ENCODE results near the gene KCNK10.

The KCNK10 gene

DNA sequence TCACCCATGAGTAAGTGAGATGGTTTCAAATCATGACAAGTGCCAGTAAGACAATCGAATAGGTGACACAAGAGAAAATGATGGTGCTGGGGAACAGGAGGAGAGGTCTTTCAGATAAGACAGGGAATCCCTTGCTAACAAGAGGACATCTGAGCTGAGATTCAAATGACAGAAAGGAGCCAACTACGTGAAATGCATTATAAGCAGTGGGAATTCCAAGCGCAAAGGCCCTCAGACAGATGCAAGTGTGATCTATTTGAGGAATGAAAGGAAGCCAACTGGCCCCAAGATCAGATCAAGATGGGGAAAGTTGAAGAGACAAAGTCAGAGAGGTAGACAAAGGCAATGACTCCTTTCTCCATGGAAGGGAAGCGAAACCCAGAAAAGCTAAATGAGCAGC lies 4.7 kb downstream of the KCNK10 start:
- no peak for DNase-seq (ENCODE audit: low spot score)

DNA sequence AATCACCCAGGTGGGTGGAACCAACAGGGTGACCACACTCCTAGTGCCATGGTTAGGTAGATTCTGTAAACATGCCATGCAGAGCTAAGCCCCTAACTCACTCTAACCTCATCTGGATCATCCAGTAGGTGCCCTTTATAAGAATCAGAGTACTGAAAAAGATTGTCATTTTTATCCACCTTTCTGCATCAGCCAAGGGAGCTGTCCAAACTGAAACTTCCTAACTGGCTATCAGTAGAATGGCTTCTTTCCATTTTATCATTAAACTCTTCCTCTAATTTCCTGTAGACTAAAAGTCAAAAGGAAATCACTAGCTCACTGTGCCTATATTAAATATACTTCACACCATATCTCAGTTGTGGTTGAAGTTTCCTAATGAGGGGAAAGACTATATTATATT lies 6.5 kb downstream of the KCNK10 start:
- DNase-seq (ENCODE audit: low spot score), result no peak

DNA sequence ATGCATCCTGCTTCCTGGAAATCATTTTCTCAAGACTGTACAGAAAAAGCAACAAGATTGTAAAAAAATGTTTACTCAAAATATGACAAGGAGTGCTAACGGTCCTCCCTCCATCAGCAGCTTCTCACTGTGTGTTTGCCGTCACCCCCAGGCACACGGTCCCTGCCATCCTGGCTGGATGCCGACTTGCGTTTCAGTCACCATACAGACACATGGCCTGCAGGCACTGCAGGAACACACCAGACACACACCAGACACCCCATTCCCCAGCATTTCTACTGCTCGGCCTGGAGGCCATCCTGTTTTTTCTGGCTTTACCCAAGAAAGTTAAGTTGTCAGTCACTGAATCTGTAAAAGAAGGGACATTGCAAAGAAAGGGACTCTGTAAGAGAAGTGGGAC lies 10.8 kb downstream of the KCNK10 start:
- DNase-seq (ENCODE audit: low spot score), result no peak

DNA sequence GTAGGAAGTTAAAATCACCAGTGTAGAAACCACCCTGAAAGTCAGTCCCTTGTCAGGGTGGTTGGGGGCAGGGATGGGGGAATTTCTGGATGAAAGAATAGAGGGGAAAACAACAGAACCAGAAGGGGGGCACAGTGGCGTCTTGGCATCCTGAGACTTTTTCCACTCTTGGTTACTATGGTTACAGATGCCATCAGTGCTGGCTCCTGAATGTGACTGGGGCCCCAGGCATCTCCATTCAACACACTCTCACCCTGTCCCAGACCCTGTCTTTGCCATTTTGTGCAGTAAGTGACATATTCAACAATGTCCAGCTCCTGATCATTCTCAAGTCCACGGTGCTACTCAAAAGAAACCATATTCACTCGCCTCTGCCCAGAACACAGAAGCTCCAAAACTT lies 11.3 kb downstream of the KCNK10 start:
- DNase-seq (ENCODE audit: low spot score), result no peak

DNA sequence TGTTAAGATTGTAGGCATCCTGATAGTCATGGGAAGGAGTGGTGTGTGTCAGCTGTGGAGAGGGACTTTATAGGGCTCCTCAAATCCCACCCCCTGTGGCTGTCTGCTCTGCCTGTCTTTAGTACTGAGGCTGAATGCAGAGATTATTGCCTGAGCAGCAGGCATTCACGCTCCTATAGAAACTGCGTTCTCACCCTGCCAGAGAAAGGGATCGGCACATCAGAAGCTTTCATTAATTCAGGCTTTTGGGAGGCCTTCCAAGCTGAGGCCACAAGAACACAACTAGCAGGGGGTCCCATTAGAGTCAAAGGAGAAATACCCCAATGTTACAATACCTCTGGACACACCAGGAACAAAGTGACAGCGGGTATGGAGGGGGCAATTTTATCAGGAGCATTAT lies 12.6 kb downstream of the KCNK10 start:
- DNase-seq (ENCODE audit: low spot score), result no peak

DNA sequence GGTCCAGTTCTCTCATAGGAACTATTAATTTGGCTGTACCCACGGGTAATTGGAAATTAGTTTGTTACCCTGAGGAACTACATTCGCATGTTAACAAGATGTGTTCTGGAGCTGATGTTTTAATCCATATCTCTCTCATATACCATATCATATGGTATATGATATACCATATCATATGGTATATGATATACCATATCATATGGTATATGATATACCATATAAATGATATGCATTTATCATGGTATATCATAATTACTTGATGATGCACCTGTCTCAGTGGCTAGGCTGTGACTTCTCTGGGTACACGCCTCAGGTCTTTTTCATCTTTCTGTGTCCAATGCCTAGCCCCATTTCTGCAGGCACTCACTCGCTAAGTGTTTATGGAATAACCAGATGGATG lies 13.0 kb downstream of the KCNK10 start:
- DNase-seq (ENCODE audit: low spot score), result no peak

DNA sequence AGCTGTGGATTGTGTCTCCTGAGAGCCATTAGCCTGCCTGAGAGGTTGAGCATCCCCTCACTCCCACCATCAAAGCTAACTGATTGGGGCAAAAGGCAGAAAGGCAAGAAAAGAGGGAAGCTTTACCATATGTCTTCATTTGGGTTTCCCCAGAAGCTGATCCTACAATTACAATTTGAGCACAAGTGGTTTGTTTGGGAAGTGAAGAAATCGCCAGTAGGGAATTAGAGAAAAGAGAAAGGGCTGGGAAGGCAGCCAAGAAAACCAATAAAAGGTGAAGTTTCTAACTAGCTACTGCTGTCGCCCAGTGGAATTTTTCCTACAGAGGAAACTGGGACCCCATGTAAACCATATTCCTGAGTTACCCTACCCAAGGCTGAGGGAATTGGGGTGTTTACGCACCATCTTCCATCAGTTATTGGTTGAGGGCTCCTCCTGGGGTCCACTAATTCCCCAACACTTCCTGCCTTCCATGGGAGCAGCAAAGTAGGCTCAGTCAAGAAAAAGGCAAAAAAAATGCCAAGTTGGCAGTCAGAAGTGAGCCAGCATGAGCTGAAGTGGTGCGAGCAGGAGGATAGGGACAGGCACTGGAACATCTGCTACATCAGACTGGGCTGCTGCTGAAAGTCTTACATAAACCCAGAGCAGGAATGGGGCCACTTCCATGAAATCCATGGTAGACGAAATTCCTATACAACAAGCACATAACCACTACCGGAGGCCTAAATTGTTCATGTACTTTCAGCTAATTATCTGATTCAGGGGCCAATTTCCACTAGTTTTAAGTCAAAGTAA lies 17.3 kb downstream of the KCNK10 start:
- DNase-seq (ENCODE audit: low spot score), result no peak

DNA sequence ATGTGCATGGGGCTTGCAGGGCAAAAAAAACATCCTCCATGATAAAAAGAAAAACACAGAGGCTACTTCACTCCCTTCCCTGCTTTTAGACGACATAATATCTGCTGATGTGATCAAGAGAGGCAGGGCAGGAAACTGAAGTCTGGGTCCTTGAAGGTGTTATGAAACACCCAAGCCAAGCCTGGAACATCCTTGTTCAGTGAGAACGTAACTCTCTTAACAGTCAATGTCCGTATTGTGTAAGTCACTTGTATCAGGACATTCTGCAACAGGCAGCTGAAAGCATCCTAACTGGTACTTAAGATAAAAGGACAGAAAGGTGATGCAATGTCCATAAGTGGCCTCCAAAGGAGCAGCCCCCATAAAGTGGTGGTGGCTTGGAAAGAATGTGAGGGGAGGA lies 20.0 kb downstream of the KCNK10 start:
- DNase-seq (ENCODE audit: low spot score), result no peak

DNA sequence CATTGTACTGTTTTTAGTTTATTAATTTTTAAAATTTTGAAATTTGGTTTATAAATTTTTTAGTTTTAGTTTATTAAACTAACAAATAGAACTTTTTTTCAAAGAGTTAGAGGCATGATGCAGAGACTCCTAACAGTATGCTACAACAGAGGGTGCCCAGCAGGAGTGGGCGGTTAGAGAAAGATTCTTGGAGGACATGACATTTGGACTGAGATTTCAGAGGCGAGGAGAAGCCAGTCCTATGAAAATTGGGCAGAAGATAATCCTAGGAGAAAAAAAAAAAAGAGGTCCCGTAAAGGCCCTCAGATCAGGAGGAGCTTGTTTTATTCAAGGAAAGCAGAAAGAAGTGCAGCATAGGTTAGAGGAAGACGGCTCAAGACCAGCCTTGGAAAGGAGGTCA lies 21.7 kb downstream of the KCNK10 start:
- DNase-seq (ENCODE audit: low spot score), result no peak

DNA sequence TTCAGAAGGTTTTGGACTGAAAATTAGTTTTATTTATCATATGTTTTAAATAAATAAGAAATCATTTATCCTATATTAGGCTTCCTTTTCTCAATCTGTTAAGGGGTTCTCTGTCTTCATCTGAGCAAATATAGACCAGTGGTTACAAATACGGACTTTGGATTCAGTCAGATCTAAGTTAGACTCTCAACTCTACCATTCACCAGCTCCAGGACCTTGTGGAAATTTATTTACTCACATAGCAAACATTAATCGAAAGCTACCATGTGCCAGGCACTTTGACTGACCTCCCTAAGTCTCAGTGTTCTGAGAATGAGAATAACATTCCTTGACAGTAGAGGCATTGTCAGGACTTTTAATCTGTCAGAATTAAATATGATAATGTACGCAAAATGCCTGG lies 22.3 kb downstream of the KCNK10 start:
- DNase-seq (ENCODE audit: low spot score), result no peak

DNA sequence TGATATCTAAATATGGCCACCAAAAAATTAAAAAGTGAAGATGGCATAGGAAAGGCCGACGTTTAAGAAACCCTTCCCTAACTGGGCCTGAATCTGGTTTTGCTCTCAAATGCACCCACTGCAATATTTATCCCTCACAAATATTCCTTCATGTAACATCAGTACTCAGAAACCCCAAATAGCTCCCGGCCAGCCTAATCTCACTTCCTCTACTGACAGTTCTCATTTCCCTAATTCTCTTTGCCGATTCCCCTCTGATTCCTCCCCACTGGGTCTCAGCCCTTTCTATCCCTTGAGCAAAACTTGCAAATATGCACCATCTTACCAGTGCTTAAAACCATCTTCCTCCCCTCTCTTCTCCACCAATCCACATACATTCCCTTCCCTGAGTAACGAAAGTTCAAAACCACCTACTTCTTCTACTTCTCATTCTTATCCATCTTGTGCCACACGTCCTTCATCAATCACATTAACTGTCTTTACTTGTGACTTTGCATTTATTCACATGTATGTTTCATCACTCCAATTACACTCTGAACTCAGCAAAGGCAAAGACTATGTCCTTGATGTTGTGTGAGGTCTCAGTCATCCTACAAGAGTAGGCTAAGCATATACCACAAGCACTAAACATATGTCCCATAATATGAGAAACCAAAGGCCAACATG lies 23.1 kb downstream of the KCNK10 start:
- no peak for DNase-seq (ENCODE audit: low spot score)

DNA sequence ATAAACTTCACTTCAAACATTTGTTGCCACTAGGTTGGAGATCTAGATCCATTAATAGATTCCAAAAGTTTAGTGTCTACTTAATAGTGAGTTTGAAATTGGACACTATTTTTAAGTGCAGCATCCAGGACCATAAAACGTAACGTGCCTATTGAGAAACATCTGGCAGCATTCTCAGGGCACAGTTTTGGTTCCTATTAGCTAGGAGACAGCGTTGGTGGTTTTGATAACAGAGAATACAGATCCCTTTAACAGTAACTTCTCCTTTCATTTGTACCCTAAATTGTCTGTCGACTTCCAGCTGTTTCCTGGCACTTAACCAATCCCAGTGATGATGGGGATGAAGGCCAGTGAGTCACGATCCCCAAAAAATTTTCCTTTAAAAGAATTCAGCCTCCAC lies 25.8 kb downstream of the KCNK10 start:
- DNase-seq (ENCODE audit: low spot score), result no peak

DNA sequence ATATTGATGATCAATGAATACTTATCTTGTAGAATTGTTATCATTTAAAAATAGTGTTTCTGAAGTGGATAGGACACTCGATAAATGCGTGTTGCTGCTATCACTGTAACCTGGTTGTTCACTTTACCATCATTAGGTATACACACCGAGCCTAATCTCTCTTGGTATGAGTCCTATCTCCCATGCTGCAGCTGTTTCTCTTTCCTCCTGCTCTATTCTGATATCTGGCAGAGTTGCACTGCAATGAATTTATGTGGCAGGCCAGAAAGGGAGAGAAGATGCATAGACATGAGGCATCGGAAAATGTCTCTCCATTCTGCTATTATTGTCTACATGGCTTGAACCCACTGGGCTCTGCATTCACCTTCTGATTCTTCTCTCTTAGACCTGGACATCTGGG lies 26.7 kb downstream of the KCNK10 start:
- DNase-seq (ENCODE audit: low spot score), result no peak

DNA sequence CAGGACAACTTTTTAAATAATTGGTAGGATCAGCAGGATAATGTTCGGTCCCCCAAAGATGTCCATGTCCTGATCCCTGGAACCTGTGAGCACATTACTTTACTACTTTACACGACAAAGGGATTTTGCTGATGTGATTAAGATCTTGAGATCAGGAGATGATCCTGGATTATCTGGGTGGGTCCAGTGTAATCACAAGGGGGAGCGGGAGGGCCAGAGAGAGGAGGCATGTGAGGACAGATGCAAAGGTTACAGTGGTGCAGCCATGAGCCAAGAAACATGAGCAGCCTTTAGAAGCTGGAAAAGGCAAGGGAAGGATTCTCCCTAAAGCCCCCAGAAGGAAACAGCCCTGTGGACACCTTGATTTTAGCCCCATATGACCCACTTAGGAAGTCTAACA lies 33.1 kb downstream of the KCNK10 start:
- DNase-seq (ENCODE audit: low spot score), result no peak

DNA sequence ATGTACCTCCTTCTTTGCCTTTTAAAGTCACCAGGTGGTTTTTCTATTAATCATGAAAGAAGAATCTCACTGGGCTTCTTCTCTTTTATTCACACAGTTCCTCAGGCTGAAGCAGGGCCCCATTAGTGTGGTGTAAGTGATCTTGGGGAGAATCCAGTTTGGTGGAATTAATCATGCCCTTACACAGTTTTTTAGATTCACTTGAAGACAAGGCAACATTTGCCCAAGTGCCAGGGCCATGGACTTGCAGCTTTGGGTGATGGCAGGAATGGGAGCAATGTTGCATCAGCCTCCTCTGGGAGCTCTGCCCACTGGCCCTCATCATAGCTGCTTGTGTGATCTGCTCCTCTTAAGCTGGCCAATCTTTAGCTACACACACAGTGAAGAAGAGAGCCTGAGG lies 33.8 kb downstream of the KCNK10 start:
- DNase-seq (ENCODE audit: low spot score), result no peak

DNA sequence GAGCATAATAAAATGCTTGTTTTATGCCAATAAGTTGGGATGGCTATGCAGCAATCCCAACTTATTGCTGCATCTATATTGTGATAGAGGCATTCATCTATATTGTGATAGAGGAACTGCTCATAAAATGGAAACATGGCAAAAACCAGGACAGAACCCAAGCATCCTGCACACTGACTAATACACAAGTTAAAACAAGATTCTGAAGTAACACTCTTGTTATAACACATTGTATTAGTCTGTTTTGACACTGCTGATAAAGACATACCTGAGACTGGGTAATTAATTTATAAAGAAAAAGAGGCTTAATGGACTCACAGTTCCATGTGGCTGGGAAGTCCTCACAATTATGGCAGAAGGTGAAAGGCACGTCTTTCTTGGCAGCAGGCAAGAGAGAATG lies 36.8 kb downstream of the KCNK10 start:
- no peak for DNase-seq (ENCODE audit: low spot score)

DNA sequence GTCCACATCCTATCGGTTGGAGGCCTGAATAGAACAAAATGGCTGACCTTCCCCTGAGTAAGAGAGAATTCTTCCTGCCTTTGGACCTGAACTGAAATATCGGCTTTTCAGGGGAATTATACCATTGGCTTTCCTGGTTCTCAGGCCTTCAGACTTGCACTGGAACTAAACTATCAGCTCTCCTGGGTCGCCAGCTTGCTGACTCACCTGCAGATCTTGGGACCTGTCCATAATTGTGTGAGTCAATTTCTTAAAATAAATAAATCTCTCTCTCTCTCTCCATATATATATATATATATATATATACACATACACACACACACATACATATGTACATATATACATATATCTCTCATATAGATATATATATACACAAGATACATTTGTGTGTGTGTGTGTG lies 41.6 kb downstream of the KCNK10 start:
- no peak for DNase-seq (ENCODE audit: low spot score)

DNA sequence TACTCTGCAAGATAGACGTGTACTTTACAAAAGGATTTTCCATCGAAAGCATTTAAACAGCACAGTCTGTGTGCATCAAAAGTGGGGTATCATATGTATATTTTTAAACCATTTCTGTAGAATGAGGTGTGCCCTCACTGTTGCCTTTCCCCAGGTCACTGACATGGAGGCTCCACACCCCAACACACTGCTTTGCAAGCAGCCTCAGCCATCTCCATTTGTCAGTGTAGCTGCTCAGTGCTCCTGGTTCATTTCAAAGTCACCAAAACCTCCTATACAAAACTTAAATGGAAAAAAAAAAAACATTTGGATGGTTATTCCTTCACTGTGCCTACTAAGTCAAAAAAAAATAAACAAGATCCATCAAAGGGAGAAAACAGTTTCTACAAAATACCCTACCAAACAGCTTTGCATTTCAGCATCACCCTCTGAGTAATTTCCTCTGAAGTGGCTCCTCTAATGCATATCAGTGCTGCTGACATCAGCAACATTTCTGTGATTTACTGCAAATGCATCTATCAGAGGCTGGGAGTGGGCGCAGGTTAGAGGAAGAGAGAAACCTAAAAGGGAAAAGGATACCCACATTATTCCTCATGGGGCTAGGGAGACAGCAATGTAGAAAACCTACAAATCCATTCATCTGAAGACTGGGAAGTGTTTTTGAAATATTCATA lies 46.0 kb downstream of the KCNK10 start:
- DNase-seq (ENCODE audit: low spot score), result no peak

DNA sequence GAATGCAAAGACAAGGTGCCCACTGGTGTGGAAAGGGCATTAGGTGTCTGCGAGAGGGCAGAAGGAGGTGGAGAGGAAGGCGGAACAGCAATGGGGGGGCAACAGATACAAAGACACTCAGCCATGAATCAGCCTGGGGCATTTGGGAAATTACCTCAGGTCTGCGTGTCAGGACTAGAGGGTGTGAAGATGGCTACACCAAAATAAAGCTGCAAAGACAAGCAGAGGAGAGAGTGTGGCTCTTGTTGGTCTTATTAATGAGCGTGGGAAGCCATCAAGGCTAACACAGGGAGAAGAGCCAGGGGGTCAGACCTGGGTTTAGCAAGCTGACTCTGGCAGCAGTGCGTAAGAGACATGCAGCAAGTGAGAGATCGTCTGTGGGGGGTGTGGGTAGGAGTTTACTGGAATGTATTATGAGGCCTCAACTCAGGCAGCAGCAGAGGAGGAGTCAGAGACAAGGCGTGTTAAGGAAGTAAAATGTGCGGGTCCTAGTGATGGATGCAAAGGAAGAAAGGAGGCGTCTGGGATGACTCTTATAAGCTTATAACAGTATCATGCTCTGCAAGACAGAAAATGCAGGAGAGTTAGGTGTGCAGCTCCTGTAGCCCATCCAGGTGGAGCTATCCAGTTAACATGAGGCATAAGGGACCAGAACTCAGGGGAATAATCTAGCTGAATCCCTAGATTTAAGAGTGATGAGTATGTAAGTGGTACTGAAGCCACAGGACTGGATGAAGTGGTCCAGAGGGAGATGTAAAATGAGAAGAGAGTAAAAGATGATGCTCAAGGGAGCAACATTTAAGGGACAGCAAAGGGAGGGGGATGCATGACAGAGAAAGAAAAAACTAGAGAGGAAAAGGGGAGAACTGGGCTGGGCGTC lies 50.4 kb downstream of the KCNK10 start:
- no peak for DNase-seq (ENCODE audit: low spot score)

DNA sequence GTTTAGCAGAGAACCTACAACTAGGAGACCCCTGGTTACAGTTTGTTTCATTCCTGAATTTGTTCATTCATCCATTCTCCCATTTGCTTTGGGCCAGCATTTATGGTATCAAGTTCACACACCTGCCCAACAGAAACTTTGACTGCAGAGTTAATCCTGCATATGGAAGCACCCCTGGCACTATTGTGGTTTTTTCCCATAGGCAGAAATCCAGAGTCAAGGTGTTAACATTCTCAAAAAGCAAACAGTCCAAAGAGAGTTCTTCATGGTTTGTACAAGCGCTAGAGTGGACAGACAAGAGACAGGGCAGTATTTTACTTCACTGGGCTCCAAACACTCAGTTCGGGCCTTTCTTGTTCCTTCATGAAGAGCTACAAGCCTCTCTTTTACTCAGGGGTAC lies 51.9 kb downstream of the KCNK10 start:
- no peak for DNase-seq (ENCODE audit: low spot score)

DNA sequence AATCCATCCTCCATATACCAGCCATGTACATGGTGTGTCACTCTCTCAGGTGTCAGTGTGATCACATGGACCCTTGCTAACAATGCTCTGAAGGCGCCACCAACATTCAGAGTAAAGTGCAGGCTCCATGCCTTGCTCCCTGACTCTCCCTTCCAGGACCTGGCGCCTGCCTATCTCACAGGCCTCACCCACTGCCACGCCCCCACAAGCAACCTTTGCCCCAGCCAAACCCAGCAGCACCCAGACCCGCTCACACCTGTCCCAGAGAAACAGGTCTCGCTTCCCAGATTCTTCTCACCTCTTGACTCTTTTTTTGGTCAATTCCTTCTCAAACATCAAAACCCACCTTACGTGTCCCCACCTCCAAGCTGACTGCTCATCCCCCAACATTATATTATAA lies 52.3 kb downstream of the KCNK10 start:
- DNase-seq (ENCODE audit: low spot score), result no peak

DNA sequence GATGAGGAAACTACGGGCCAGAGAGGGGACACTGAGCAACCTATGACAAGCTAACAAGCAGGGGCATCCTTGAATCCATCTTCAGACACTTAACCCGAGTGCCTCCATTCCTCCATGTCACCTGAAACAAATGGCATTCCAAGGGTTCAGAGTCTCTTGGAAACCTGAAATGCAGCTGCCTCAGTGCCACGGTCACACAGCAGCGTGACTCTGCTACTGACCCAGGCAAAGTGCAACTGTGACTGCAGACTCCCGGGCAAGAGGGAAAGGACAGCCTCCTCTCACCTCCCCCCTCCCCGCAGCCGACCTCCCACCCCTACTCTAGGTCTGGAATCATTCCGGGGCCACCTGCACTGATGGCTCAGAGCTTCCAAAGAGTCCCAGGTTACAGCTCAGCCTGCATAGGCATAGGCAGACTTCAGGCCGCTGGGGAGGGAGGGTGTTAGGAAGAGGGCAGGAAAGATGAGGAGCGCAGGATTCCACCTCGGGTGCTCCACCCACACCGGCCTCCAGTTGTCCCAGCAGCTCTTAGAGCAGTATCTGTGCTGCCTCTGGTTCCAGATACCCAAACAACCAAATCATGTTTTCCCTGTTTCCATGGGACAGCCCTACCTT lies 53.2 kb downstream of the KCNK10 start:
- no peak for DNase-seq (ENCODE audit: low spot score)

Measured in AG20443 (cell line).